Lung (tissue), 12 donors: ENCODE data around the gene CASK. TPM values are rescaled to one million over a fixed set of nuclear protein-coding genes. Genes with fewer than 3 reads are reported as not detected.

ENCODE experiments used
- ATAC-seq: fragments of 200-7000 bp; cut with Tn5 transposase; one replicate; pipeline ENCODE4 v1.9.1; 2020; ENCODE audit warnings: moderate number of reproducible peaks; ENCODE audit not compliant: insufficient read depth, low FRiP score
- DNase-seq, 3 donors: peaks; one replicate each; pipeline ENCODE4 v3.0.0-alpha.2; 2013 to 2017
- H3K27ac ChIP-seq, 2 donors: one replicate each; pipeline ENCODE4 v1.5.1; 2013; ENCODE audit warnings: mild to moderate bottlenecking in 2 of 2, moderate library complexity in 2 of 2, control low read depth in 1 of 2, inconsistent platforms in 1 of 2, low read depth in 1 of 2, low read length in 1 of 2
- H3K27me3 ChIP-seq, 3 donors: one replicate each; pipeline ENCODE4 v1.5.1; 2013; ENCODE audit warnings: low read length in 2 of 3; ENCODE audit not compliant: control insufficient read depth in 3 of 3, insufficient read depth in 3 of 3
- H3K36me3 ChIP-seq, 4 donors: one replicate each; pipeline ENCODE4 v1.5.1; 2013; ENCODE audit warnings: low read length in 4 of 4, mild to moderate bottlenecking in 1 of 4, moderate library complexity in 1 of 4; ENCODE audit not compliant: control insufficient read depth in 4 of 4, insufficient read depth in 4 of 4
- H3K4me1 ChIP-seq, 5 donors: one replicate each; pipeline ENCODE4 v1.5.1; 2013; ENCODE audit warnings: low read length in 5 of 5, mild to moderate bottlenecking in 2 of 5, moderate library complexity in 1 of 5; ENCODE audit not compliant: control insufficient read depth in 5 of 5, insufficient read depth in 5 of 5
- H3K4me3 ChIP-seq: one replicate; pipeline ENCODE4 v1.5.1; 2013; ENCODE audit warnings: mild to moderate bottlenecking, control low read depth, moderate library complexity
- H3K9ac ChIP-seq, 2 donors: one replicate each; pipeline ENCODE4 v1.5.1; 2013; ENCODE audit warnings: low read length in 2 of 2, control low read depth in 1 of 2; ENCODE audit not compliant: insufficient read depth in 1 of 2
- H3K9me3 ChIP-seq, 4 donors: one replicate each; pipeline ENCODE4 v1.5.1; 2013; ENCODE audit warnings: low read length in 3 of 4, mild to moderate bottlenecking in 1 of 4, moderate library complexity in 1 of 4; ENCODE audit not compliant: control insufficient read depth in 4 of 4, insufficient read depth in 3 of 4
- WGBS, 2 donors: extraction: QIAGEN DNeasy Blood & Tissue Kit; methylation state at CpG; one replicate each; pipeline ENCODE4 v1.1.7; 2013; 5-methylcytosine and 5-hydroxymethylcytosine counted together
- polyA plus RNA-seq, 2 donors: library from polyadenylated mRNA; stranded (reverse); fragments of 200-250 nt; gene quantifications; one replicate each; pipeline ENCODE4 v1.2.1, GENCODE V29; 2013
- total RNA-seq, 2 donors: library from RNA; depleted of rRNA in 1 of 2; stranded (reverse); fragments of >200 nt in 1 of 2; gene quantifications; one replicate each; pipeline ENCODE4 v1.2.1, GENCODE V29; 2014 to 2021
- TF ChIP-seq, protein P1 (sequence below): IDR thresholded peaks from 2 replicates; pipeline ENCODE4 v1.5.1; 2012; ENCODE audit warnings: mild to moderate bottlenecking; ENCODE audit errors: control extremely low read depth, extremely low read depth
- donor health status: control.
- donor health status: control.
- donor health status: Bipolar disorder and iron deficiency.
- donor health status: healthy.
- donor health status: DM: yes; HTN: yes; CAD: no.

CASK gene
- total and polyA plus RNA-seq, 4 donors: 8.2 to 68.1 (median 30.6) TPM

GRCh38 chrX:41711021-41711667 is 212.2 kb downstream of the CASK start:
- Histone ChIP-seq H3K36me3 (no peaks in the 10 kb centered on the region), H3K4me1 (no peaks in the 10 kb centered on the region), H3K9ac (no peak overlapping the region), H3K9me3 (peaks cover 0 to 5% (median 0%) of the 10 kb centered on the region in 4 donors), H3K4me3 (no peak overlapping the region), H3K27me3 (peaks cover 0 to 35% (median 4%) of the 10 kb centered on the region in 3 donors), H3K27ac (no peak overlapping the region)
- TF ChIP-seq, protein P1, sequence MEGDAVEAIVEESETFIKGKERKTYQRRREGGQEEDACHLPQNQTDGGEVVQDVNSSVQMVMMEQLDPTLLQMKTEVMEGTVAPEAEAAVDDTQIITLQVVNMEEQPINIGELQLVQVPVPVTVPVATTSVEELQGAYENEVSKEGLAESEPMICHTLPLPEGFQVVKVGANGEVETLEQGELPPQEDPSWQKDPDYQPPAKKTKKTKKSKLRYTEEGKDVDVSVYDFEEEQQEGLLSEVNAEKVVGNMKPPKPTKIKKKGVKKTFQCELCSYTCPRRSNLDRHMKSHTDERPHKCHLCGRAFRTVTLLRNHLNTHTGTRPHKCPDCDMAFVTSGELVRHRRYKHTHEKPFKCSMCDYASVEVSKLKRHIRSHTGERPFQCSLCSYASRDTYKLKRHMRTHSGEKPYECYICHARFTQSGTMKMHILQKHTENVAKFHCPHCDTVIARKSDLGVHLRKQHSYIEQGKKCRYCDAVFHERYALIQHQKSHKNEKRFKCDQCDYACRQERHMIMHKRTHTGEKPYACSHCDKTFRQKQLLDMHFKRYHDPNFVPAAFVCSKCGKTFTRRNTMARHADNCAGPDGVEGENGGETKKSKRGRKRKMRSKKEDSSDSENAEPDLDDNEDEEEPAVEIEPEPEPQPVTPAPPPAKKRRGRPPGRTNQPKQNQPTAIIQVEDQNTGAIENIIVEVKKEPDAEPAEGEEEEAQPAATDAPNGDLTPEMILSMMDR: no peak
- 83 to 99% methylated on average over 5 of the region's 5 CpGs for WGBS, 2 donors
- ATAC-seq (no peak), DNase-seq (no peak)

- Histone ChIP-seq H3K27ac (no peak overlapping the region), H3K36me3 (no peaks in the 10 kb centered on the region), H3K4me3 (no peak overlapping the region), H3K27me3 (peaks cover 0 to 35% (median 6%) of the 10 kb centered on the region in 3 donors), H3K4me1 (no peaks in the 10 kb centered on the region), H3K9me3 (peaks cover 0 to 3% (median 0%) of the 10 kb centered on the region in 4 donors), H3K9ac (no peak overlapping the region)
- 49 to 53% methylated on average over 3 of the region's 3 CpGs for WGBS, 2 donors
- DNase-seq (no peak), ATAC-seq (no peak)
- TF ChIP-seq, protein P1: no peak
Observed at GRCh38 chrX:41708486-41708885, 214.9 kb downstream of the CASK start.

GRCh38 chrX:41707218-41707617 is 216.1 kb downstream of the CASK start:
- no peak for ATAC-seq
- TF ChIP-seq, protein P1: no peak
- no peak for DNase-seq
- Histone ChIP-seq H3K27ac (no peak overlapping the region), H3K9me3 (peaks cover 0 to 3% (median 0%) of the 10 kb centered on the region in 4 donors), H3K9ac (no peak overlapping the region), H3K4me3 (no peak overlapping the region), H3K27me3 (peaks cover 0 to 35% (median 6%) of the 10 kb centered on the region in 3 donors), H3K36me3 (no peaks in the 10 kb centered on the region), H3K4me1 (no peaks in the 10 kb centered on the region)
- 51 to 100% methylated on average over 1 of the region's 1 CpG for WGBS, 2 donors
